ENCODE data around the gene RNF169. TPM values are rescaled to one million over a fixed set of nuclear protein-coding genes. Genes with fewer than 3 reads are reported as not detected.

RNF169 gene
- total RNA-seq, 1 experiment from 2014 or later = 18.0 TPM

DNA sequence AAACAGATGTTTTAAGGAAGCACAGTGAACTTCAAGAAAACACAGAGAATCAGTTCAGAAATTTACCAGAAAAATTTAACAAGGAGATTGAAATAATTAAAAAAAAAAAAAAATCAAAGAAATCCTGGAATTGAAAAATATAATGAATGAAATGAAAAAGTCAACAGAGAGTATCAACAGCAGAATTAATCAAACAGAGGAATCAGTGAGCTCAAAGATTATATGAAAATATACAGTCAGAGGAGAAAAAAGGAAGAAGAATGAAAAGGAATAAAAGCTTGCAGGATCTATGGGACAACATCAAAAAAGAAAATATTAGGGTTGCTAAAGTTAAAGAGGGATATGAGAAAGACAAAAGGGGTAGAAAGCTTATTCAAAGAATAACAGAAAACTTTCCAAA is 117.9 kb downstream of the RNF169 start:
- no peak overlapping the region for H3K27ac Mint-ChIP-seq (ENCODE audit: low read depth, unreplicated experiment)

DNA sequence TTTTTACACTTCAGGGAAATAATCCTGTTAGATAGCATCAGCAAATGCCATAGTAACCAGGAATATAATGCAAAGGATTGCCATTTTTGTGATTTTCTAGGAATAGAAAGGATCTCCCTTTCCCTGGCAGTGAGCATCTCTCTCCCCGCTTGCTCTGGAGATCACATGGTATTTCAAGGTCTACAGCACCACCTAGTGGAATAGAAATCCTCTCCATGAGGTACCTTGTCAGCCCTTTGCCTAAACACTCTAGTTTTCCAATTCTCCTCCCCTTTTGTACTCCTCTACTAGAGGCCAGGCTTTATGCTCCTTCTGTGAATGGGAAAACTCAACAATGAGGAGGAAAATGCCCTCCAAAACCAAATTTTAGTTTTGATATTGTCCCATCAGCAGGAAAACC is 121.8 kb downstream of the RNF169 start:
- Mint-ChIP-seq H3K36me3 (ENCODE audit: insufficient read depth, unreplicated experiment) (peaks cover 39% of the 10 kb centered on the region), H3K9me3 (ENCODE audit: unreplicated experiment) (peaks cover 44% of the 10 kb centered on the region), H3K4me1 (ENCODE audit: insufficient read depth, unreplicated experiment) (no peaks in the 10 kb centered on the region), H3K4me3 (ENCODE audit: unreplicated experiment) (no peak overlapping the region), H3K27ac (ENCODE audit: low read depth, unreplicated experiment) (no peak overlapping the region), H3K27me3 (ENCODE audit: insufficient read depth, unreplicated experiment) (no peaks in the 10 kb centered on the region)
- TF ChIP-seq, protein P1, sequence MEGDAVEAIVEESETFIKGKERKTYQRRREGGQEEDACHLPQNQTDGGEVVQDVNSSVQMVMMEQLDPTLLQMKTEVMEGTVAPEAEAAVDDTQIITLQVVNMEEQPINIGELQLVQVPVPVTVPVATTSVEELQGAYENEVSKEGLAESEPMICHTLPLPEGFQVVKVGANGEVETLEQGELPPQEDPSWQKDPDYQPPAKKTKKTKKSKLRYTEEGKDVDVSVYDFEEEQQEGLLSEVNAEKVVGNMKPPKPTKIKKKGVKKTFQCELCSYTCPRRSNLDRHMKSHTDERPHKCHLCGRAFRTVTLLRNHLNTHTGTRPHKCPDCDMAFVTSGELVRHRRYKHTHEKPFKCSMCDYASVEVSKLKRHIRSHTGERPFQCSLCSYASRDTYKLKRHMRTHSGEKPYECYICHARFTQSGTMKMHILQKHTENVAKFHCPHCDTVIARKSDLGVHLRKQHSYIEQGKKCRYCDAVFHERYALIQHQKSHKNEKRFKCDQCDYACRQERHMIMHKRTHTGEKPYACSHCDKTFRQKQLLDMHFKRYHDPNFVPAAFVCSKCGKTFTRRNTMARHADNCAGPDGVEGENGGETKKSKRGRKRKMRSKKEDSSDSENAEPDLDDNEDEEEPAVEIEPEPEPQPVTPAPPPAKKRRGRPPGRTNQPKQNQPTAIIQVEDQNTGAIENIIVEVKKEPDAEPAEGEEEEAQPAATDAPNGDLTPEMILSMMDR (IDR thresholded peaks at IDR 0.05; ENCODE audit: unreplicated experiment) = peak; percentile 21
- ChIA-PET CTCF (no interaction called here), POLR2A (interaction anchor here (1.4 kb wide), 1 partner anchor 73 kb away, joined by 3 read pairs; no protein-coding TSS in a partner anchor)
- no TSS peak for BruUV-seq (replicated peaks)
- DNase-seq (ENCODE audit: unreplicated experiment) = peak; percentile 46
- intact Hi-C loops (cut with micrococcal nuclease) = no loop called here

More for the DNA sequence above, 117.9 kb downstream of the RNF169 start:
- ChIA-PET POLR2A (interaction anchor here (0.7 kb wide), 1 partner anchor 85 kb away, joined by 3 read pairs; no protein-coding TSS in a partner anchor), CTCF (no interaction called here)
- intact Hi-C loops (cut with micrococcal nuclease) = no loop called here
- no TSS peak for BruUV-seq (replicated peaks)
- Mint-ChIP-seq H3K27me3 (ENCODE audit: insufficient read depth, unreplicated experiment) (no peaks in the 10 kb centered on the region), H3K36me3 (ENCODE audit: insufficient read depth, unreplicated experiment) (peaks cover 51% of the 10 kb centered on the region), H3K4me3 (ENCODE audit: unreplicated experiment) (no peak overlapping the region), H3K4me1 (ENCODE audit: insufficient read depth, unreplicated experiment) (no peaks in the 10 kb centered on the region), H3K9me3 (ENCODE audit: unreplicated experiment) (peaks cover 40% of the 10 kb centered on the region)
- no peak for DNase-seq (ENCODE audit: unreplicated experiment)
- TF ChIP-seq, protein P1 (IDR thresholded peaks at IDR 0.05; ENCODE audit: unreplicated experiment) = no peak

DNA sequence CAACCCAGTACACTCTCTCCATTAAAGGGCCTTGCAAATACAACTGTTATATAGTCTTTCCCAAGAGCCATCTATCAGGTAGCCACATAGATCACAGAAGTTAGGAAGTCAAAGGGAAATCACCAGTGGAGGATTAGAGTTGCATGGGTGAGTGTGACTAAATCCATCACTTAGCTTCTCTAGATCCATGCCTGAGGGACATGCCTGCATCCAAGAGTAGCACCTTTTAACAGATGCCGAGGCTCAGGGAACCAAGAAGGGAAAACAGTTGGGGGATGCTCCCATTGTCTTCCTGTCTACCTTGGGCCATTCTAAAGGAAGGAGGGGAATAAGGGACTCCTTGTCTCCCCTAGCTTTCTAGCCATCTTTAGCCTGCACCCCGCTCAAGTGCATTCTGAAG is 122.4 kb downstream of the RNF169 start:
- intact Hi-C loops (cut with micrococcal nuclease) = no loop called here
- TF ChIP-seq, protein P1 (IDR thresholded peaks at IDR 0.05; ENCODE audit: unreplicated experiment) = no peak
- H3K27ac Mint-ChIP-seq (ENCODE audit: low read depth, unreplicated experiment) = no peak overlapping the region
- peaks cover 44% of the 10 kb centered on the region for H3K9me3 Mint-ChIP-seq (ENCODE audit: unreplicated experiment)
- no TSS peak for BruUV-seq (replicated peaks)
- DNase-seq (ENCODE audit: unreplicated experiment) = no peak
- POLR2A ChIA-PET = interaction anchor here (0.6 to 1.4 kb wide), 4 partner anchors 10 to 86 kb away, joined by 3 read pairs; no protein-coding TSS in a partner anchor
- no peaks in the 10 kb centered on the region for H3K4me1 Mint-ChIP-seq (ENCODE audit: insufficient read depth, unreplicated experiment)
- H3K4me3 Mint-ChIP-seq (ENCODE audit: unreplicated experiment) = no peak overlapping the region
- peaks cover 36% of the 10 kb centered on the region for H3K36me3 Mint-ChIP-seq (ENCODE audit: insufficient read depth, unreplicated experiment)
- no peaks in the 10 kb centered on the region for H3K27me3 Mint-ChIP-seq (ENCODE audit: insufficient read depth, unreplicated experiment)
- CTCF ChIA-PET = interaction anchor here (0.7 kb wide), 1 partner anchor 17 kb away, joined by 4 read pairs; no protein-coding TSS in a partner anchor

DNA sequence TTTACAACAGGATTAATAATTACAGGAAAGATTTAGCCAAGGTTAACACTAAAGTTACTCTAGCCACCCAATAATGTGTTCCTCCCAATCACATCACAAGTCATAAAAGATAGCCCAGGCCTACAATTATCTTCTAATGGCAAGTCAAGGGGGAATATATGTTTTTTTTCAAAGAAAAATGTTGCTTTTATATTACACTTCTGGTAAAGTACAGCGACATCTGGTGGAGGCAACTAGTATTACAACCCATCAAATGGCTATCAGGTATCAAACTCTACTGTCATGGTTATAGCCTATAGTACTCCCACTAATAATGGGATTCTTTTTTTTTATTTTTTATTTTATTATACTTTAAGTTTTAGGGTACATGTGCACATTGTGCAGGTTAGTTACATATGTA is 128.5 kb downstream of the RNF169 start:
- DNase-seq (ENCODE audit: unreplicated experiment) = no peak
- H3K27ac Mint-ChIP-seq (ENCODE audit: low read depth, unreplicated experiment) = no peak overlapping the region
- no peak overlapping the region for H3K4me3 Mint-ChIP-seq (ENCODE audit: unreplicated experiment)
- no TSS peak for BruUV-seq (replicated peaks)
- H3K36me3 Mint-ChIP-seq (ENCODE audit: insufficient read depth, unreplicated experiment) = peaks cover 10% of the 10 kb centered on the region
- no peaks in the 10 kb centered on the region for H3K27me3 Mint-ChIP-seq (ENCODE audit: insufficient read depth, unreplicated experiment)
- ChIA-PET POLR2A (no interaction called here), CTCF (interaction anchor here (0.6 kb wide), 1 partner anchor 150 kb away, joined by 3 read pairs; no protein-coding TSS in a partner anchor)
- intact Hi-C loops (cut with micrococcal nuclease) = no loop called here
- TF ChIP-seq, protein P1 (IDR thresholded peaks at IDR 0.05; ENCODE audit: unreplicated experiment) = peak; percentile 49
- H3K9me3 Mint-ChIP-seq (ENCODE audit: unreplicated experiment) = no peaks in the 10 kb centered on the region
- H3K4me1 Mint-ChIP-seq (ENCODE audit: insufficient read depth, unreplicated experiment) = no peaks in the 10 kb centered on the region

Small RNA genes lying within 50 kb of the gene (microRNA-seq; reads per million reads assigned to microRNA genes)
- gene MIR4696 = not detected

Other genes with a start within 250 kb of the RNF169 start
- gene POLD3, start 156.3 kb upstream of the RNF169 start, total RNA-seq (2022) = 19.5 and 27.1 TPM in 2 replicates
- gene CHRDL2, start 17.4 kb upstream of the RNF169 start, total RNA-seq (2022) = not detected in 2 replicates
- gene XRRA1, start 200.2 kb downstream of the RNF169 start, total RNA-seq (2022) = 49.3 and 49.6 TPM in 2 replicates
- gene SPCS2, start 200.4 kb downstream of the RNF169 start, total RNA-seq (2022) = 198 and 217 TPM in 2 replicates
- gene NEU3, start 240.1 kb downstream of the RNF169 start, total RNA-seq (2022) = 8.7 and 10.0 TPM in 2 replicates